GM10847 (cell line): ENCODE results near the gene SOCS2.

Experiments
- POLR2A ChIP-seq: IDR thresholded peaks from 2 replicates; pipeline ENCODE4 v1.6.1; 2011; ENCODE audit not compliant: insufficient read length; ENCODE audit errors: extremely low read depth

Gene SOCS2

GRCh38 chr12:93602897-93603668 lies 30.6 kb downstream of the SOCS2 start:
- TF ChIP-seq POLR2A = no peak

- no peak for TF ChIP-seq POLR2A
These were observed 31.3 kb downstream of the SOCS2 start for GRCh38 chr12:93603762-93604161.

GRCh38 chr12:93608313-93608712 lies 35.8 kb downstream of the SOCS2 start:
- no peak for TF ChIP-seq POLR2A

GRCh38 chr12:93609281-93610192 lies 37.1 kb downstream of the SOCS2 start:
- TF ChIP-seq POLR2A = no peak

GRCh38 chr12:93612776-93613175 lies 40.3 kb downstream of the SOCS2 start:
- no peak for TF ChIP-seq POLR2A

GRCh38 chr12:93614917-93615596 lies 42.6 kb downstream of the SOCS2 start:
- TF ChIP-seq POLR2A = no peak

- TF ChIP-seq POLR2A = no peak
These were observed 44.2 kb downstream of the SOCS2 start for GRCh38 chr12:93616584-93617101.

GRCh38 chr12:93618891-93619410 lies 46.5 kb downstream of the SOCS2 start:
- TF ChIP-seq POLR2A = no peak

- TF ChIP-seq POLR2A = no peak
These were observed 49.5 kb downstream of the SOCS2 start for GRCh38 chr12:93621986-93622385.

GRCh38 chr12:93622485-93622884 lies 50.0 kb downstream of the SOCS2 start:
- no peak for TF ChIP-seq POLR2A

GRCh38 chr12:93624595-93625294 lies 52.3 kb downstream of the SOCS2 start:
- TF ChIP-seq POLR2A = no peak

GRCh38 chr12:93626160-93626559 lies 53.7 kb downstream of the SOCS2 start:
- TF ChIP-seq POLR2A = no peak
